HUES6 (cell line): ENCODE measurements around the gene ATP5MC3.
A peak's percentile ranks its signal among the peaks of the same experiment; 100 is the strongest.

Experiments used
- H3K27ac ChIP-seq: 2 replicates; pipeline ENCODE4 v1.7.0; 2013; ENCODE audit warnings: low read depth, mild to moderate bottlenecking, low read length, inconsistent platforms
- H3K27me3 ChIP-seq: 2 replicates; pipeline ENCODE4 v1.6.1; 2013; ENCODE audit warnings: low read length; ENCODE audit not compliant: control insufficient read depth, insufficient read depth
- H3K36me3 ChIP-seq: 2 replicates; pipeline ENCODE4 v1.6.1; 2013; ENCODE audit warnings: low read length; ENCODE audit not compliant: control insufficient read depth, insufficient read depth
- H3K4me1 ChIP-seq: 2 replicates; pipeline ENCODE4 v1.6.1; 2013; ENCODE audit warnings: low read length; ENCODE audit not compliant: control insufficient read depth, insufficient read depth
- H3K4me3 ChIP-seq: 2 replicates; pipeline ENCODE4 v1.5.1; 2013; ENCODE audit warnings: low read depth, low read length
- H3K9ac ChIP-seq: one replicate; pipeline ENCODE4 v1.6.1; 2013; ENCODE audit warnings: mild to moderate bottlenecking, low read length
- H3K9me3 ChIP-seq: 2 replicates; pipeline ENCODE4 v1.6.1; 2013; ENCODE audit warnings: low read depth, low read length; ENCODE audit not compliant: control insufficient read depth, insufficient read depth

The ATP5MC3 gene

GRCh38 chr2:175167792-175168563 lies 13.5 kb downstream of the ATP5MC3 start, which contains the start of gene ATF2:
Gene ATF2 (minus strand): TSS chr2:175168203. CDS start chr2:175136443, 31,760 bp downstream.
- Histone ChIP-seq H3K4me3 (peak within 1 kb of the TSS; percentile 100), H3K27me3 (no peaks in the 10 kb centered on the region), H3K4me1 (peaks cover 4% of the 10 kb centered on the region), H3K9ac (peak within 1 kb of the TSS; percentile 97), H3K9me3 (no peaks in the 10 kb centered on the region; the same call in 1 of the 2 replicates), H3K27ac (peak within 1 kb of the TSS; percentile 89), H3K36me3 (peaks cover 3% of the 10 kb centered on the region)

- H3K4me1 ChIP-seq, result peaks cover 4% of the 10 kb centered on the region
- H3K9ac ChIP-seq, result peak overlapping the region; percentile 97
- peak overlapping the region; percentile 89 for H3K27ac ChIP-seq
- no peaks in the 10 kb centered on the region for H3K27me3 ChIP-seq
- no peaks in the 10 kb centered on the region; the same call in 1 of the 2 replicates for H3K9me3 ChIP-seq
- peak overlapping the region; percentile 100 for H3K4me3 ChIP-seq
- H3K36me3 ChIP-seq, result peaks cover 3% of the 10 kb centered on the region
Observed at GRCh38 chr2:175167076-175167791, 14.3 kb downstream of the ATP5MC3 start.

GRCh38 chr2:175166216-175166824 lies 15.2 kb downstream of the ATP5MC3 start:
- H3K36me3 ChIP-seq, result peaks cover 3% of the 10 kb centered on the region
- H3K4me1 ChIP-seq, result peaks cover 4% of the 10 kb centered on the region
- no peaks in the 10 kb centered on the region; the same call in 1 of the 2 replicates for H3K9me3 ChIP-seq
- peak overlapping the region; percentile 100 for H3K4me3 ChIP-seq
- no peaks in the 10 kb centered on the region for H3K27me3 ChIP-seq
- peak overlapping the region; percentile 97 for H3K9ac ChIP-seq
- peak overlapping the region; percentile 89; the same call in 1 of the 2 replicates for H3K27ac ChIP-seq

- Histone ChIP-seq H3K9me3 (no peaks in the 10 kb centered on the region; the same call in 1 of the 2 replicates), H3K9ac (no peak overlapping the region), H3K27me3 (no peaks in the 10 kb centered on the region), H3K27ac (no peak overlapping the region), H3K4me1 (peaks cover 3% of the 10 kb centered on the region), H3K4me3 (no peak overlapping the region), H3K36me3 (peaks cover 3% of the 10 kb centered on the region)
Observed at GRCh38 chr2:175164235-175164634, 17.3 kb downstream of the ATP5MC3 start.

- Histone ChIP-seq H3K36me3 (peaks cover 9% of the 10 kb centered on the region; the same call in 1 of the 2 replicates), H3K9ac (no peak overlapping the region), H3K4me1 (no peaks in the 10 kb centered on the region), H3K27ac (no peak overlapping the region), H3K27me3 (no peaks in the 10 kb centered on the region), H3K9me3 (no peaks in the 10 kb centered on the region), H3K4me3 (no peak overlapping the region)
Observed at GRCh38 chr2:175158894-175159293, 22.6 kb downstream of the ATP5MC3 start.

- H3K9me3 ChIP-seq, result no peaks in the 10 kb centered on the region
- no peak overlapping the region for H3K27ac ChIP-seq
- no peaks in the 10 kb centered on the region for H3K27me3 ChIP-seq
- no peak overlapping the region for H3K9ac ChIP-seq
- H3K4me1 ChIP-seq, result no peaks in the 10 kb centered on the region
- H3K4me3 ChIP-seq, result no peak overlapping the region
- H3K36me3 ChIP-seq, result peaks cover 11% of the 10 kb centered on the region; the same call in 1 of the 2 replicates
Observed at GRCh38 chr2:175156534-175156933, 25.0 kb downstream of the ATP5MC3 start.

GRCh38 chr2:175154661-175155082 lies 26.8 kb downstream of the ATP5MC3 start:
- Histone ChIP-seq H3K4me1 (no peaks in the 10 kb centered on the region), H3K9ac (no peak overlapping the region), H3K36me3 (peaks cover 24% of the 10 kb centered on the region; the same call in 1 of the 2 replicates), H3K27me3 (no peaks in the 10 kb centered on the region), H3K9me3 (no peaks in the 10 kb centered on the region), H3K4me3 (no peak overlapping the region), H3K27ac (no peak overlapping the region)

GRCh38 chr2:175152242-175152641 lies 29.3 kb downstream of the ATP5MC3 start:
- no peak overlapping the region for H3K4me3 ChIP-seq
- no peak overlapping the region for H3K27ac ChIP-seq
- no peaks in the 10 kb centered on the region for H3K27me3 ChIP-seq
- no peak overlapping the region for H3K9ac ChIP-seq
- H3K4me1 ChIP-seq, result no peaks in the 10 kb centered on the region
- H3K36me3 ChIP-seq, result peaks cover 33% of the 10 kb centered on the region; the same call in 1 of the 2 replicates
- no peaks in the 10 kb centered on the region for H3K9me3 ChIP-seq

GRCh38 chr2:175151791-175152190 lies 29.7 kb downstream of the ATP5MC3 start:
- H3K9ac ChIP-seq, result no peak overlapping the region
- peaks cover 33% of the 10 kb centered on the region; the same call in 1 of the 2 replicates for H3K36me3 ChIP-seq
- H3K27me3 ChIP-seq, result no peaks in the 10 kb centered on the region
- no peaks in the 10 kb centered on the region for H3K4me1 ChIP-seq
- H3K4me3 ChIP-seq, result no peak overlapping the region
- H3K27ac ChIP-seq, result no peak overlapping the region
- no peaks in the 10 kb centered on the region for H3K9me3 ChIP-seq

GRCh38 chr2:175147186-175147585 lies 34.3 kb downstream of the ATP5MC3 start:
- Histone ChIP-seq H3K36me3 (peaks cover 29% of the 10 kb centered on the region), H3K27ac (no peak overlapping the region), H3K9me3 (no peaks in the 10 kb centered on the region), H3K27me3 (no peaks in the 10 kb centered on the region), H3K4me1 (no peaks in the 10 kb centered on the region), H3K9ac (no peak overlapping the region), H3K4me3 (no peak overlapping the region)
